ENCODE data around the gene FLG.
"Not testable (repeated sequence)": the region's sequence is repeated elsewhere in the genome, so short reads cannot be mapped to it uniquely, and the experiment has no call there.

FLG gene

GRCh38 chr1:152325111-152325510 lies at the start of gene FLG:
FLG (minus strand) TSS chr1:152325239; CDS start chr1:152315456, 9,783 bp downstream.
- no peak for DNase-seq

DNA sequence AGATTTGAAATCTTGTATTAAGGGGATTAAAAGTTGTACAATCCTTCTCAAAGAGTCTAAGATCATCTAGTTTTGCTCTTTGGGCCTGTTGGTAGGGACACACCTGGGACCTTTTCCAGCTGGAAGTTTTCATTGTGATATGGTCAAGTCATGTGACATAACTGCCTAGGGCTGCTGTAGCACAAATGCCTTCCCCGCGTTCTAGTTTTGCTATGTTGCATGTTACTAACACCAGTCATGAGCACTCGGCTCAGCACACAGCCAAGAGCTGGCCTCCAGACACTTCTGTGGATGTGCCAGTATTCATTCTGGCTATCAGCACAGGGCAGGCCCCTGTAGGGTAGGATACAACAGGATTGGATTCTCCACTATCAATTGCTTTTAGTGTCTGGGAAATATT lies 49.4 kb upstream of the FLG start:
- no peak for DNase-seq

DNA sequence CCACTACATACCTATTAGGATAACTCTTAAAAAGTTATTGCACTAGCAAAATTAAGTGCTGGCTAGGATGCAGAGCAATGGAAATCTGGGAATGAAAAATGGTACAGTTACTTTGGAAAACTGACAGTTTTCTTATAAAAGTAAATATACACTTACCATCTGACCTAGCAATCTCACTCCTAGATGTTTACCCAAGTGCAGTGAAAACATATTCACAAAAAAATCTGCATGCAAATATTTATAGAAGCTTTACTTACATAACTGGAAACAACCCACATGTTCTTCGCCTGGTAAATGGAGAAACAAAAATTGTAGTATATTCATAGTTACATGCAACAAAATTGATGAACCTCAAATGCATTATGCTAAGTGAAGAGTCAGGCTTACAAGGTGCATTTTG lies 47.6 kb upstream of the FLG start:
- no peak for DNase-seq

DNA sequence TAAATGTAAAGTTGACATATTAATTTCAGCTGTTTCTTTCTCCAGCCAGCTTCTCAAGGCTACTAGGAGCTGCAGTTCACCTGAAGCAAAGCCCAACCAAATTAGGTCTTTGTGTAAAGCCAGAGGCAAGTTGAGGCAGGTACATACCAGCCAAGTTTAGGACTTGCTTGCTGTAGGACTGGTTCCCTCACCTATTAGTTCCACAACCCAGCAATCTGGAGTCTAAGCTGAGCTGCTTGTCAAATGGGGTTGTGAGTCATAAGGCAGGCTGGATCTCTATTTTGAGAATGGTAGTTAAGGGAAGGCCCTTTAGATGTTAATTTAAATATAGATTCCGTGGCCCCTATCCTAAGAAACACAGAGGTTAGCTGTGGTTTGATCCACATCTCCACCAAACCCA lies 42.4 kb upstream of the FLG start:
- DNase-seq: no peak

DNA sequence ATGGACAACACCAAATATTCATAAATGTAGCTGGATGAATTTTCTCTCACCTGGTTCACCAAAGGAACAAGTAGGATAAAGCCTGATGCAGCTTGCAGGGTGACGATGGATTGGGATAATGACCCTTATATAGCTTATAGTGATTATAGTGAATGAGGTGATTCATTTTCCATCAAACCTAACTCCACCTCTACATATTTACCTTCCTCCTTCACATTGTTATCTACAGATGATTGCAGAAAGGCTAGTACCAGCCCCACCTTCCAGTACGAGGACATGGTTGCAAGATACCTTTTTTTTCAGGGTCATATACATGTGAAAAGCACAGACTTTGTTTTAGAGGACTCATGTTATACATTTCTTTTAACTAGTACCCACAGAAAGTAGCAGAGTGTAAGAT lies 34.9 kb upstream of the FLG start, which contains the start of gene FLG2:
Gene FLG2 (minus strand): TSS at position 101 of the 400 bp plus-strand sequence. CDS start 1,122 bp downstream, outside the sequence.
- DNase-seq: no peak

DNA sequence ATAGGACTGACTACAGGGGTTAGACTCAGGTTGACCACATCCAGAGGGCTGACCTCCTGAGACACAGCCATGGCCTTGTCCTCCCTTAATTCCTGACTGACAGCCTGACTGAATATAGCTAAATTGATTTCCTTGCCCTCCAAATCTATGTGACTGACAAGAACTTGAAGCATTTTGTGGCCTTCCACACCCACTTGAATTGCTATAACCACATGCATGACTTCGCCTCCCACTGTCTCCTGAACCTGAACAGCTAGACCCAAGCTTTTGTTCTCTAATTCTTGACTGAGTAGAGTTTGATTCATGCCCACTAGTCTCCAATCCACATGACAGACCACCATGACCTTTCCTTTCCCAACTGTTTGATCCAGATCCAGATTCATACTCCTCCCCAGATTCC lies 31.7 kb upstream of the FLG start:
- no peak for DNase-seq

DNA sequence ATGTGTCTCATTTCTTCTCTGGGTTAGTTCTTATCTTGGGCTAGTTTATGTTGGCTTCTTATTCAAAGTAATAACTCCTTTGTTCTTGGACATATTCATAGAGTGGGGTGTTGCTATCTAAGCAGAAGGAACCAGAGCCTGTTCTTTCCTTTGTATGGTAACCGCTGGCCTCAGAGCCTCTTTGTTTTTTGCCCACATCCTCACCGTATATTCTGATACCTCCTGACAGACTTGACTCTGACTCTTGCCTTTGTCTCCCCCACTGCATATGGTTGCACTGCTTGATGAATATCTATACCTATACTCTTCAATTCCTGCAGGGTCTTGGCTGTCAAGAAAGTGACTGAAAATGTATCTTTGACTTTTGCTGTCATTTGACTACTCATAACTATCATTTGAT lies 24.6 kb upstream of the FLG start:
- no peak for DNase-seq

GRCh38 chr1:152348447-152348846 lies 23.4 kb upstream of the FLG start:
- DNase-seq: no peak

GRCh38 chr1:152347116-152347728 lies 22.2 kb upstream of the FLG start:
- peak; percentile 8 to 42 for DNase-seq

- DNase-seq: no peak
These were observed 19.4 kb upstream of the FLG start for GRCh38 chr1:152344438-152344837.

DNA sequence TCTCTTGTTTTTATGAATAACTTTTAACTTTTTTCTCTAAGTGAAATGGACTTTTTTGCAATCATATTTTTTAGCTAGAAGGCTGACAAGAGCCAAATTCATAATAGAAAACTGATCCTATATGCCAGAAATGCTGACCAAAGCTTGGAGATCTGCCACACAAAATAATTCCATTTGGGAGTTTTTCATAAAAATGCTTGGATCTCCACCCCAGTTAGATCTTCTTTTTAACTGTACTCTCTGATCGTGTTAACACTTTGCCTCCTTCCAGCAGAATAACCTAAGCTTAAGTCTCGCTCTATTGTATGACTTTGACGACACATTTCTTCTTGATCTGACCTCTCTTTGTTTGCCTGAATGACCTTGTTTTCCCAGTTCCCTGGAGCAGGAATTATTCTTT lies 18.0 kb upstream of the FLG start:
- no peak for DNase-seq

DNA sequence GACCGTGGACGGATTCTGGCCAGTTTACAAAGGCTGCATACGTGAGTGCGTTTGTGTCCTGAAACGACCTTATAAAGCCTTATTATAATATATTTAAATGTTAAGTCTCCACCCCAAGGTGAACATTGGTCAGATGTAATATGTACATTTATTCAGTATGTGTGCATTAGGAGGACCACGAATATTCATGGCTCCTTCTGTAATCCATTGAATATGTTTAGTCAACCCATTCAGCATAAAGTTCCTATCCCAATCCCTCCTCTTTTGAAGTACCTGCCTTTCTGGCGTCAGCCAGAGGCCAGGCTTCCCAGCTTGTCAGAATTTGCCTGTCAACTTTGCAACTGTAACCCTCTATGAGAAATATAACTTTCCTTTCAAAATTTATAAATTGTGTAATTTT lies 10.4 kb upstream of the FLG start:
- no peak for DNase-seq

DNA sequence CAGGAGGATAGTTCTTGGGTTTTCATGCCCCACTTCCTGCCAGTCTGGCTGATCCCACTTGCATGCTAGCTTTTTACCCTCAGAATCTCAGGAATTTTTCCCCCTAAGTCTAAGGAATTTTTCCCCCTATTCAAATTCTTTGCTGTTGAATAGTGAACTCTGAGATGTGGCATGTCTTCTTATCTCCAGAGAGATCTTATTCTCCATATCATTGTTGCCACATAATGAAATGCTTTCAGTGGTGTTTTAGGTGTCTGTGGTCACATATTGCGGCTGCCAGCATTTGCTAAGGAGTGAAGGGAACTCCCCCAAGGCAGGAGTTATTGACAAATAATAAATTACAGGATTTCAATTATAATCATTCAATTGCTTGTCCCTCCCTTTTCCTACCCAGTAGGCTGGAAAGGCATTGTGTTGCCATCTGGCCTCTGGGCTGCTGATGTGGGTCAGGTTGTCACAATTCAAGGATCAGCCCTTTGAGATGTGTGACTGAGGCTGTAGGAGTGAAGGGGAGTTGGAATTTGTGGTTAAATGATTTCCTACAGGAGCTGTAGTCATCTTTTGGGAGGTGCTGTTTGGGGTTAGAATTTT lies 3.9 kb upstream of the FLG start:
- no peak for DNase-seq

GRCh38 chr1:152313970-152314369 lies 11.1 kb downstream of the FLG start:
- DNase-seq: no peak

- no peak for DNase-seq
These were observed 11.7 kb downstream of the FLG start for GRCh38 chr1:152313319-152313801.

- not testable (repeated sequence) for DNase-seq
These were observed 12.9 kb downstream of the FLG start for GRCh38 chr1:152312169-152312568.

DNA sequence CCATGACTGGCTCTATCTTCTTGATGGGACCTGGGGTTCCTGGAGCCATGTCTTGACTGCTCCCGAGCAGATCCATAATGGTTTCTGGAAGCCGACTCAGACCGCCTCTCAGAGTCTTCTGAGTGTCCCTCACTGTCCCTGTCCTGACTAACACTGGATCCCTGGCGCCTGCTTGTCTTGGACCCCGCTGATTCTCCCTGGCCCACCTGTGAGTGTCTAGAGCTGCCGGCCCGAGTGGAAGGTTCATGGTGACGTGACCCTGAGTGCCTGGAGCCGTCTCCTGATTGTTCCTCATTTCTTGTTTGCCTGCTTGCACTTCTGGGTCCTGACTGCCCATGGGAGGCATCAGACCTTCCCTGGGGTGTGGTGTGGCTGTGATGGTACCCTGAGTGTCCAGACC lies 15.1 kb downstream of the FLG start:
- no peak for DNase-seq

DNA sequence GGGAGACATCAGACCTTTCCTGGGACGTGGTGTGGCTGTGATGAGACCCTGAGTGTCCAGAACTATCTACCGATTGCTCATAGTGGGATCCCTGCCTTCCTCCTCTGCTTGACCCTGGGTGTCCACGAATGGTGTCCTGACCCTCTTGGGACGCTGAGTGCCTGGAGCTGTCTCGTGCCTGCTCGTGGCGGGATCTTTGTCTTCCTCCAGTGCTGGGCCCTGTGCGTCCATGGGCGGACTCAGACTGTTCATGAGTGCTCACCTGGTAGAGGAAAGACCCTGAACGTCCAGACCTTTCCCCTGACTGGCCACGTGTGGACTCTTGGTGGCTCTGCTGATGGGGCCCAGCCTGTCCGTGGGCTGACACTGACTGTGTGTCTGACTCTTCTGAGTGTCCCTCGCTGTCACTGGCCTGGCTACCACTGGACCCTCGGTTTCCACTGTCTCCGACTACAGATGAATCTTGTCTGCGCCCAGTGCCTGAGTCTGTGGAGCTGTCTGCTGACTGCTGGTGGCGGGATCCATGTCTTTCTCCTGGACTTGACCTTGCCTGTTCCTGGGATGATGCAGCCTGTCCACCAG lies 15.6 kb downstream of the FLG start:
- DNase-seq: not testable (repeated sequence)

GRCh38 chr1:152308758-152309157 lies 16.3 kb downstream of the FLG start:
- not testable (repeated sequence) for DNase-seq

GRCh38 chr1:152307970-152308369 lies 17.1 kb downstream of the FLG start:
- not testable (repeated sequence) for DNase-seq

GRCh38 chr1:152306123-152306522 lies 18.9 kb downstream of the FLG start:
- DNase-seq: not testable (repeated sequence)

- DNase-seq: not testable (repeated sequence)
These were observed 20.3 kb downstream of the FLG start for GRCh38 chr1:152304773-152305172.

DNA sequence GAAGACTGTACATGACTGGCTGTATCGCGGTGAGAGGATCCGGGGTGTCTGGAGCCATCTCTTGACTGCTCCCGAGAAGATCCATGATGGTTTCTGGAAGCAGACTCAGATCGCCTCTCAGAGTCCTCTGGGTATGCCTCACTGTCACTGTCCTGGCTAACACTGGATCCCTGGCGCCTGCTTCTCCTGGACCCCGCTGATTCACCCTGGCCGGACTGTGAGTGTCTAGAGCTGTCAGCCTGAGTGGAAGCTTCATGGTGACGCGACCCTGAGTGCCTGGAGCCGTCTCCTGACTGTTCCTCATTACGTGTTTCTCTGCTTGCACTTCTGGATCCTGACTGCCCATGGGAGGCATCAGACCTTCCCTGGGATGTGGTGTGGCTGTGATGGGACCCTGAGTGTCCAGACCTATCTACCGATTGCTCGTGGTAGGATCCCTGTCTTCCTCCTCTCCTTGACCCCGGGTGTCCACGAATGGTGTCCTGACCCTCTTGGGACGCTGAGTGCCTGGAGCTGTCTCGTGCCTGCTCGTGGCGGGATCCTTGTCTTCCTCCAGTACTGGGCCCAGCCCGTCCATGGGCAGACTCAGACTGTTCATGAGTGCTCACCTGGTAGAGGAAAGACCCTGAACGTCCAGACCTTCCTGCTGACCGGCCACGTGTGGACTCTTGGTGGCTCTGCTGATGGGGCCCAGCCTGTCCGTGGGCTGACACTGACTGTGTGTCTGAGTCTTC lies 21.7 kb downstream of the FLG start:
- not testable (repeated sequence) for DNase-seq

- DNase-seq: not testable (repeated sequence)
These were observed 68.6 kb downstream of the FLG start for GRCh38 chr1:152256394-152256793.

Measured in activated CD4-positive, alpha-beta T cell treated with anti-CD3 and anti-CD28 coated beads, Interleukin-2, amount 50 U/mL, for 48 hours (primary cell).